HCT116 (cell line): ENCODE results near the gene PUM1.

ENCODE experiments used
- CTCF ChIP-seq, 3 experiments: fragments of 200-600 bp in 1 of 3; sonication (generic) in 1 of 3; IDR thresholded peaks in 2 of 3; conservative IDR thresholded peaks in 1 of 3; 2 replicates each; pipeline ENCODE4 v1.5.1; 2012 to 2017; ENCODE audit warnings: low read depth in 2 of 3, low read length in 2 of 3, antibody characterized with exemption in 1 of 3, borderline replicate concordance in 1 of 3, control low read depth in 1 of 3, mild to moderate bottlenecking in 1 of 3, mixed read lengths in 1 of 3, mixed run types in 1 of 3, moderate library complexity in 1 of 3; ENCODE audit not compliant: insufficient read depth in 1 of 3
- MAX ChIP-seq: IDR thresholded peaks from 2 replicates; pipeline ENCODE4 v1.6.1; 2012
- RAD21 ChIP-seq: IDR thresholded peaks from 2 replicates; pipeline ENCODE4 v1.6.1; 2012; ENCODE audit warnings: low read depth, mild to moderate bottlenecking

GRCh38 chr1:30894508-30894973 is 171.0 kb downstream of the PUM1 start:
- no peak for TF ChIP-seq RAD21
- TF ChIP-seq CTCF (IDR thresholded peaks at IDR 0.05 in 2 of 3, conservative IDR thresholded peaks at IDR 0.05 in 1 of 3; ENCODE audit: borderline replicate concordance in 1 of 3, insufficient read depth in 1 of 3, low read depth in 2 of 3, low read length in 2 of 3): no peak
- TF ChIP-seq MAX: no peak
